GM19463 (cell line): ENCODE results near the gene SERPINI1.
"Not testable (repeated sequence)": the region's sequence is repeated elsewhere in the genome, so short reads cannot be mapped to it uniquely, and the experiment has no call there.

ENCODE experiments used
- ATAC-seq: cut with Tn5 transposase; IDR thresholded peaks from one replicate; pipeline ENCODE4 v1.9.1; 2021; ENCODE audit warnings: mild to moderate bottlenecking, moderate library complexity; ENCODE audit not compliant: unreplicated experiment

Gene SERPINI1

DNA sequence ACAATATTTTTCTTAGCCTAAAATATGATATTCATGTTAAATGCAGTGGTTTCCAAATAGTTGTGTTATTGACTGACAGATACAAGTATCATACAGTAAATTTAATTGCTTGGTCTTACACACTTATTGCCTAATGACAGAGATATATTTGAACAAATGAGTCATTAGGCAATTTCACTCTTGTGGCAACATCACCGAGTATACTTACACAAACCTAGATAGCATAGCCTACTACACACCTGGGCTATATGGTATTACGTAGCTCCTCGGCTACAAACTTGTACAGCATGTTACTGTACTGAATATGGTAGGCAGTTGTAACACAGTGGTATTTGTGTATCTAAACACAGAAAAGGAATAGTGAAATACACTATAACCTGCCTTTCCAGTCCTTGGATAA, 50.3 kb downstream of the SERPINI1 start:
- ATAC-seq = no peak

DNA sequence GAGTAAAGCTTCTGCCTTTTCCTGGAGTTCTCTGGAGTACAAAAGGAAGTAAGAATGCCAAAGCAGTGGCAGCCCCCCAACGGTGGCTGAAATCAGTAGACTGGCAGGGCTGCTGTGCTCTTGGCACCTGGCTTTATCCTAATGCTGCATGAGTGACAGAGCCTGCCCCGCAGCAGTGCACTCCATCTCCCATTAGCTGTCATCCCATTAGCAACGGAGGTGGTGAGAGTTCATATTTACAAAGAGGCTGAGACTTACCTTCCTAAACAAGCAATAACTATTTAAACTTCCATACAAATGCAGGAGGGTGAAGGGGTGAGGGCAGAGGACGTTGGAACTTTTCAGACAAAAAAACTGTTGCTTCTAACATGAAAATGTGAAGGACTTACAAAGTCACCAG, 51.9 kb downstream of the SERPINI1 start:
- no peak for ATAC-seq

DNA sequence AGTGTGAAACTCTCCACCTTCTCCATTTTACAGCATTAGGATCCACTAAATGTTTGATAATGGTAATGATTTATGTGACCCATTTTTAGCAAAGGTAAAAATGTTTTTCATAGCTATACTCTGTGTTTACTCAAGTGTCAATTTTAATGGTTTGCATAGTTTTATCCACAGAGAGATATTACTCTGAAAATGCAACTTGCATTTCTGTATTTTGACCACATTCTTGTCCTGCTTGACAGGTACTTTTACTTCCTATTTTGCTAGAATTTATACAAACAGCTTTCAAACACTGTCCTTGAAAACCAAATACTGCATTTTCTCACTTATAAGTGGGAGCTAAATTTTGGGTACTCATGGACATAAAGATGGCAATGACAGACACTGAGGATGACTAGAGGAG, 62.9 kb downstream of the SERPINI1 start:
- ATAC-seq = peak; percentile 56

DNA sequence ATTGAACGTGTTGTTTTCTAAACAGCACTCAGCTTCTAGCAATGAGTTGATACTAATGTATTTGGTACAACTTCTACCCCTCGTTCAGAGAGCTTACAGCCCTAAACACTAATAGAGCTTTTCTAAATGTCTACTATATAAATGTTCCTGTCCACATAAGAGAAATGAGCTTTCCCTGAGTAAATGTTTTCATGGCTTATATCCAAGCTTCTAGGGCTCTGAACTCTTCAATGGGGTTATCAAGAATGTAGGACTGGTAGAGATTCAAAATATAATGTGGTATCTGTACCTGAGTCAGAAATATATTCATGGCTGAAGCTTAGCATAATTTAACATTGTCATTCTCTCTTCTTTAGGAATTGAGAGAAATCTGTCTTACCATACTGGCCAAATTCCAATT, 73.4 kb downstream of the SERPINI1 start:
- no peak for ATAC-seq

DNA sequence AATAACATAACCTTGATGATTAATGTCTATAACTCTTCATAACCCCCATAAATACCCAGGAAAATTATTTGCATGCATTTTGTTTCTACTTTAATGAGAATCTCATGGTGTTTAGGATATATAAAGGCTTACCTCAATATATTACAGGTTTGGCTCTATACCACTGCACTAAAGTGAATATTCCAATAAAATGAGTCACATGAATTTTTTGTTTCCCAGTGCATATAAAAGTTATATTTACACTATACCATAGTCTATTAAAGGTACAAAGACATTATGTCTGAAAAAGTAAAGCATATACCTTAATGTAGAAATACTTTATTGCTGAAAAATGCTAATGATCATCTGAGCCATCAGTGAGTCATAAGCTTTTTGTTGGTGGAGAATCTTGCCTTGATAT, 74.7 kb downstream of the SERPINI1 start:
- ATAC-seq = no peak

DNA sequence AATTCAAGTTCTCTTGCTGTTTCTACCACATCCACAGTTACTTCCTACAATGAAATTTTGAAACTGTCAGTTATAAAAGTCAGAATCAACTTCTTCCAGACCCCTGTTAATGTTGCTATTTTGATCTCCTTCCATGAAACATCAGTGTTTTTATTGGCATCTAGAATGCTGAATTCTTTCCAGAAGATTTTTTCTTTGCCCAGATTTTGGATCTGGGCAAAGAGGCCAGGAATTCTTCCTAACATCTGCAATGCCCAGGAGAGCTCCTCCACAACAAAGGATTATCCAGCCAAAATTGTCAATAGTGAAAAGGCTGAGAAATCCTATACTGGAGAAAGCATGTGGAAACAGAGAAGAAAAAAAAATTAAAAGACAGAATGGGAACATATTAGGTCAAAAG, 75.5 kb downstream of the SERPINI1 start:
- ATAC-seq = no peak

DNA sequence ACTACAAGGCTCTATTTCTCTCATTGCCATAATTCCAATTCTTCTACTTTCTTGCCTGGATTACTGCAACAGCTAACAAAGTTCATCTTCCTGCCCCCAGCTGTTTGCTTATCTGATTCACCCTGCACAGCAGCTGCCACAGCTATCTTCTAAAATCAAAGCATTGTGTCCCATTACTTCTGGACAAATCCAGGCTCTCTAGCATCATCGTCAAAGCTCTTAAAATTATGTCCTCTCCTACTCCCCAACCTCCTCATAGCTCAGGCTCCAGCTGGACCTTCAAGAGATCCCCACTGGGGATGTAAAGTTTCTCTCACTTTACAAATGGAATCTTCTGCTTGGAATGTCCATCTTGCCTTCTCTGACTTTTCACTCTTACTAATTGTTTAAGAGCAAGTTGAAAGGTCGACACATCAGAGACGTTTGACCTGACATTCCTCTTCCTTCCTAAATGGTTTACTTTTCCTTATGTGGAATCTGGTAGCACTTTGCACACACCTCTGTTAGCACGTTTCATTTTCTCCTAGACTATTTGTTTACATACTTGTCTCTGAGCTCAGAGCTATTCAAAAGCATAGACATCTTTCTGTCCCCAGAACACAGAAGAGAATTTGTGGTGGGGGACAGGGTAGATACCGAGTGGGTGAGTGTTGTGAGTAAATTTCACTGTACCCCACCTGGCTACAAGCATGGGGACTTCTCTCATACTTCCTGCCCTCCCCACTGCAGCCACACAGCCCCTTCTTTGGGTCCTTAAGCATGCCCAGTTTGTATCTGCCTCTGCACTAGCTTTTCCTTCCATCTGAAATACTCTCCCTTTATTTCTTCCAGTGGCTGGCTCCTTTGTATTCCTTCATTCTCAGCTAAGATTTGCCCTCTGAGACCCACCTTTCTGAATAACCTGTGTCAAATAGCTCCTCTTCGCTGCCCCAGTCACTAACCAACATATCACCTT, 77.9 kb downstream of the SERPINI1 start:
- ATAC-seq = no peak

DNA sequence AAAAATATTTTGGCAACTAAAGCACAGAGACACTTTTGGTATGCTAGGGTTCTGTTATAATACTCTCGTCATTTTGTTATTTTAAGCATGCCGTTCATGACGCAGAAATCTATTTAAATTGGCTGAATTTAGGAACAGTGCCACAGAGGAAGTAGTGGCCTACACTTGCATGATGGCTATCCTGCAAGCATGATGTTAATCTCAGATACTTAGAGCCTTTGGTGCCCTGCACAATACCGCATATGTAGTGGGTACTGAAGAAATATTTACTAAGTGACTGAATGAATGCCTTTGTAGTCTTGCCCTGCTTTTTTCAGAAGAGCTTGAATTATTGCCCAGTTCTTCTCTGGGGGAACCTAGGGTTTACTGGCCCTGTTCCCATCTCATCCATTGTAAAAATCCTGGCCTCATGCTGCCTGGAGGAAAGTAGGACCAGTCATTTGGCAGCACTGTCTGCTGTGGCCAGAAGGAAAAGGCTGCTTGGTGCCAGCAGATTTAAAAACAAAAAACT, 79.0 kb downstream of the SERPINI1 start:
- ATAC-seq = no peak

DNA sequence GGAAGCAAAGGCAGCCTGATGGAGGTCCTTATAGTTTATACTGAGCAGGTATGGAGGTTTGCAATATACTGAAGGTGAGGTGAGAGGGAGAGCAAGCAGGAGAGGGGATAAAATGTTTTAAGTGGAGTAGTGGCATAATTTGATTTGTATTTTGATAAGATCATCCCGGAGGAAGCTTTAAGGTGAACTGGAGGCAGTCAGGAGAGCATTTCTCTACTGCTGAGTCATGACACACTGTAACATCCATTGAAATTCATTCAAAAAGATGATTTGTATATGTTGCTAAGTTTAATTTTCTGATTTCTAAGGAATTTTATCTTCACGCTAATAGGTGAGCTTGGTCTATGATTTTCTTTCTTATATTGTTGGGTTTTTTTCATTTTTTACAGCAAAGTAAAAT, 81.4 kb downstream of the SERPINI1 start:
- ATAC-seq = no peak

DNA sequence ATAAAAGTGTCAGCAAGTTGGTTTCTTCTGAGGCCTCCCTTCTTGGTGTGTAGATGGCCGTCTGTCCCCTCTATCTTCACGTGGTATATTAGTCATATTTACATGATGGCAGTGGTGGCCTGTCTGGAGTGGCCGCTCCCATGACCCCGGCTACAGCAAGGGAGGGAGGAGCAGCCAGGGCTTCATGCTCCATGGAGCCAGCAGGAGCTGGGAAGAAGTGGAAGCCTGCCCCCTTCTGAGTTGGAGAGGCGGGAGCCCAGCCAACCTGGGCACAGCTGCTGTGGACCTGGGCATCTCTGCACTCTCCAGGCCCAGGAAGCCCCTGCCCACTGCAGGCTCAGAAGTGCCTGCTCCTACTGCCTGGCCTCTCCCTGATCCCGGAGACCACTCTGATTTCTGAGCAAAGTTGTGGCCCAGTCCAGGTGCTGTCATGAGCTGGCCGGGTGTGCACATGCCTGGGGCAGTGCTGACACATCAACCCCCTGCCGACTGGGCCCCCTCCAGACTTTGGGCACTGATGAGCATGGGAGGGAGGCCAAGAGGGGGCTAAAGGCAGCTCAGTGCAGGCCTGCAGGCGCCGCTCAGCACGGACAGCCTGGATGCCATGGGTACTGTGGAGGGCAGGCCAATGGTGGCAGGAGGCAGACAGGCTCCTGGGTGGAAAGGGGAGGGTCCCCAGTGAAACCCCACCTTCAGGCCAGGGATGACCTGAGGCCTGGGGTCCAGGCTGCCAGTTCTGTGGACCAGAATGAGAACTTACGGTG, 84.8 kb downstream of the SERPINI1 start:
- ATAC-seq = no peak

DNA sequence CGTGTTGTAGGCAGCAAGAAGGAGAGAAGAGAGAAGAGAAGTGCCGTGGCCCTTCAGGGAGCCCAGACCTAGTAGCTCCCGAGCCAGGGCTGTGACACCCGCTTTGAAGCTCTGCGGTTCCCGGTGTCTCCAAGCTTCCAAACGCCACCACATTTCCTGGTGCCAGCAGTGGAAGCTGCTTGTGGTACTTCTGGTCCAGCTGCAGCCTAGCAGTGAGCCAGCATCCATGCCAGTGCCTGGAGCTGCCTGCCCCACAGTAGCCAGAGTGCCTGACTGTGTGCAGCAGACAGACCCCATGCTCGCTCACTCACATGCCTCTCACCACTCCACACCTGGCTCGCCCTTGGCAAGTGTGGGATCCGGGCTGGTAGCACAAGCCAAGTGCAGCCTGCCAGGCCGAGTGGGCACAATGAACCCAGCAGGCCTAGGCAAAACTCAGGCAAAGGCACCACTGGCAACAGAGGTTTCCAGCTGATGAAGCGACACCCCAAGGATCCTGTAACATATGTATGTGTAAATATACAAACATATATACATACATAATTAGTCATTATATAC, 85.8 kb downstream of the SERPINI1 start:
- no peak for ATAC-seq

DNA sequence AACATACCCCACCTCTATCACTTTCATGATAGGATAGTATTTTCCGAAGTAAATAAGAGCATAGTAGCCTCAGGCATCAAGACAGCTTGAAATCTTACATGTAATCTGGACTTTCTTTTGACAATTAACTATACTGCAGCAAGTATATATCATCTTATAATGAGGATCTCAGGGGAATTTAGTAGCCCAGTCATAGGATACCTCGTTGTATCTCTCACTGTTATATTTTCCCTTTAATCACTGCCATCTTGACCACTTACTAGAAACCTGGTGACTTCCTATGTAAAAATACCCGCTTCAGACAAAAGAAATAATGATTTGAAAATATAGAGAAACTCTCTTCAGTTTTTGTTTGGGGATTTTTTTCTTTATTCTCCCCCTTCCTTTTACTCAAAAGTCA, 88.2 kb downstream of the SERPINI1 start:
- no peak for ATAC-seq

DNA sequence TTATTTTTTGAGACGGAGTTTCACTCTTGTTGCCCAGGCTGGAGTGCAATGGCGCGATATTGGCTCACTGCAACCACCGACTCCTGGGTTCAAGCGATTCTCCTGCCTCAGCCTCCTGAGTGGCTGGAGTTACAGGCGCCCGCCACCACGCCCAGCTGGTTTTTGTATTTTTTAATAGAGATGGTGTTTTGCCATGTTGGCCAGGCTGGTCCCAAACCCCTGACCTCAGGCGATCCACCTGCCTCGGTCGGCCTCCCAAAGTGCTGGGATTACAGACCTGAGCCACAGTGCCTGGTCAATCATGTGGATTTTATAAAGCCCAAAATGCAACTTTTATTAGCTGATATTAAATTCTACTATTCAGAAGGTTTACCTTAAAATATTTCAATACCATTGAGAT, 92.1 kb downstream of the SERPINI1 start:
- ATAC-seq = not testable (repeated sequence)

DNA sequence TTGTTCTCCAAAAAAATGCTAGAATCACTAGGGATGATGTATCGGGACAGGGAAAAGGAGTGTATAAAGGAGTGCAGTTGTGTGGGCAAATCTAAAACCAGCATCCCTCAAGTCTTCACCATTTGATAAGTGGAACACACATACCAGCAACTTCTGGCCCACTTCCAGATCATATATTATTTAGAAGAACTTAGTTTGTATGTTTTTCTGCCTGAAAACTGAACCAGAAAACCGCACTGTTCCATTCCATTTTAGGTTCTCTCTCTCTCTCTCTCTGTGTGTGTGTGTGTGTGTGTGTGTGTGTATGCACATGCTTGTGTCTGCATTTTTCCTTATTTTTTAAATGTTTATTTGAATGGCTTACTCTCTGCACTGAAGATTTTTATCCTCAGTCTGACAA, 93.5 kb downstream of the SERPINI1 start:
- no peak for ATAC-seq

DNA sequence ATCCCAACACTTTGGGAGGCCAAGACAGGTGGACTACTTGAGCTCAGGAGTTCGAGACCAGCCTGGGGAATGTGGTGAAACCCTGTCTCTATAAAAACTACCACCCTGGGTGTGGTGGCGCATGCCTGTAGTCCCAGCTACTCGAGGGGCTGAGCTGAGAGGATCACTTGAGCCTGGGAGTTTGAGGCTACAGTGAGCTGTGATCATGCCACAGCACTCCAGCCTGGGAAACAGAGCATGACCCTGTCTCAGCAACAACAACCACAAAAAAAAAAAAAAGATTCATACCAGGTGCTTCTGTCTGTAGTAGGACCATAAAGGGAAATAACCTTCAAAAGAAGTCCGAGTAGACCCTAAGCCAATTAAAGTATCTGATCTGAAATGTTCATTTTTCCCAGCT, 94.5 kb downstream of the SERPINI1 start:
- ATAC-seq = peak; percentile 53

DNA sequence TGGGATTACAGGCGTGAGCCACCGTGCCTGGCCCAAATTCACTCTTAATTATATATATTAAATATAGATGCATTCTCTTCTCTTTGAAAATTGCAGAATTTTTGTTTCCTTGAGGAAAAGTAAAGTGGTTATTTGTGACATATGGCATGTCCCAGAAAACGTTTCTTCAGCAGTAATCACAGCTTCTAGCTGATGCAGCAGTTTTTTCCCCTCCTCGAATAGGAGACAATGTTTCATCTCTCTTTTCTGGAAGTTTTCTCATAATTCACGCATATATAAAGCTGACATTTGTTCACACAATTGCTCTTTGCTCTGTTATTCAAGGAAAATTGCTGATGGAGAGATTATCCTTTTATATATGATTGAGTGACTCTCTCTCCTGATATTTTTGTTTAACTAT, 99.8 kb downstream of the SERPINI1 start:
- no peak for ATAC-seq

DNA sequence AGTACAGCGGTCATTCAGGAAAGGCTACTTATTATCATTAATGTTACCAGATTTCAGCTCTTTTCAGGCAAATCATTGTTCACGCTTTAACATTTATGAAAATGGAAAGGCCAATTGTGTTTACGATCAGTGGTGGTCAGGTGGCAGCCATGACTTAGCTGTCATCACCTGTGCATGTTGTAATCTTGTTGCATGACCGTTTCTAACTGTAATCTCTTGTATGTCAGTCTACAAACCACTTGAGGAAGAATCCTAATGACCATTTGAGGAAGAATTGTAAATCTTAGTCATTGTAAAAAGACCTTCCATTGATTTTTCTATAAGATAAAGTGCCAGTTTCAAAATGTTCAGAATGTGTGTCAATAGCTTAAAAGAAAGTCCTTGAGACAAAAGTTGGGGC, 100.4 kb downstream of the SERPINI1 start:
- ATAC-seq = no peak

DNA sequence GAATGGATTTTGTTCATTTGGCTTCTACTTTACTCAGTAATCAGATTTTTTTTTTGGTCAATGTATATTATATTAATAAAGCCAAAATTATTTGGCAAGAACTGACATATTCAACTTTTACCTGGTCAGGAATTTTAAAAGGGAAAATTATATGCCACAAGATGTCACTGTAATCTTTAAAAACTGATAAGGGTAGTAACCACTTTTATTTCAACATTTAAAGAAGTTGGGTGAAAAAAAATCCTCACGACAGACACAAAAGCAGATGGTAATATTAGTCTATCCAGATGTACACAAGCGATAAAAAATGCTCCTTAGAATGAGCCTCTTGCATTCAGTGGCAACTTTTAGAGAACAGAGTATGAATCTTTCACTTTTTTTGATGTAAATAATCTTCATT, 101.9 kb downstream of the SERPINI1 start:
- no peak for ATAC-seq

DNA sequence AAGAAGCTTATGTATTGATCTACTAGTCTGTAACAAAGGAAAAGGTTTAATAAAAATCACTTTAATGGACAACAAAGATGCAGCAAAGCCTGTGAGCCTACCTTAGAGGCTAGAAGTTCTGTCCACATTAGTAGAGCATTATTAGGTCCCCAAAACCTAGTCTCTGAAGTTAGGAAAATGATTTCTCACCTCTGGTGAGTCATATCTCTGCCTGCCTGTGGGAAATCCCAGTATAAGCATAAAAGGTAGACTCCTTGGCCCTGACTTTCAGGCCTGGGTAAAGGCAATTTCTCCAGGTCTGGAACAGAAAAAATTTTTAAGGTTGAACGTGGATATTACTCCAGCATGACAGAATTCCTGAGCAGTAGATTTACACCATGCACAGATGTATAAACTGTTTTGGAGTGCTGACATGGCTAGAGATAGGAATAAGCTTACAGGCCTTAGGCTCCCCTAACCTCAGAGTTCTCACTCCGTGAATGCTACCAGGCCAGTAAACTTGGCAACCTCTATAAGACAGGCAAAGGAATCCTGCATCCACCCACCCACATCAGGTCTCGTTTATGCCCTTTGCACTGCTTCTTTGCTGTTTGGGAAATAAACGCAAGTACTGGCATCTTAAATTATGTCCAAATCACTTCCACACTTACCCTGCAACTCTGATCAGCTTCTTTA, 104.1 kb downstream of the SERPINI1 start:
- peak; percentile 79 for ATAC-seq

DNA sequence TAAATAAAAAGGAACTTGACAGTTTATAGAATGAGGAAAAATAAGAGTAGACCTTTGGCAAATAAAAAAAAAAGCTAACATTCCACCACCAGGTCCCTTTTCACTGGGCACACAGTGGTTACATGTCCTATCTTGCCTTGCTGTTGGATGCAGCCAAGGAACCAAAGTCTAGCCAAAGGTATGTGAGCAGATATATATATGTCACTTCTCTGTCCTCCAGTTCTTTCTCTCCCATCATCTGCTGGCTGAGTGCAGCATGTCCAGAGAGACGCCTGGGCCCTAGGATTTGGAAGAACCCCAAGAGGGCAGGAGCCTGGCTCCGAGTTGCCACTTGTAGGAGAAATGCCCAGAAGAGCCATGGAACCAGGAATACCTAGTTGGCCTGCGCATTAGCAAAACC, 104.7 kb downstream of the SERPINI1 start:
- no peak for ATAC-seq

DNA sequence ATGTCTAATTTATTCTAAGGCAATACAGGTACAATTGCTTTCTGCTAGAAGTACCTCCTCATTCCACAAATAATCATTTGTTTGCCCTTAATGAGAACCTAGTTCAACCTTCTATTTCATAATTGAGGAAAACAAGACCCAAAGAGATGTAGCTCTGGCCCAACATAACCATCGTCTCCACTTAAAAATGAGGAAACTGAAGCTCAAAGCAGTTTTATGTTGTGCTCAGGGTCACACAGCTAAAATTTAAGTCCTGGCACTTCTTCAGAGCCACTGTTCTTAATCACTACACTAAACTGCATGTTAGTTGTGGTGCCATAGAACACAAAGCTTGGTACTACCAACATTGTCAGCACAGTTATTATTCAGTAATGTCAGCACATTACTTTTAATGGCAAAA, 108.0 kb downstream of the SERPINI1 start:
- no peak for ATAC-seq
